Loucy (cell line): Measurements from ENCODE around the gene GRK3.

ENCODE experiments used
- EZH2phosphoT487 ChIP-seq: fragments of 200-600 bp; IDR thresholded peaks from 2 replicates; pipeline ENCODE4 v1.6.1; 2018; ENCODE audit warnings: antibody characterized with exemption, mild to moderate bottlenecking, moderate library complexity, borderline replicate concordance
- TF ChIP-seq, protein P1 (sequence below): fragments of 200-600 bp; sonication (generic); conservative IDR thresholded peaks from 2 replicates; pipeline ENCODE4 v1.5.1; 2014; ENCODE audit warnings: mild to moderate bottlenecking, antibody characterized with exemption, low read length

DNA sequence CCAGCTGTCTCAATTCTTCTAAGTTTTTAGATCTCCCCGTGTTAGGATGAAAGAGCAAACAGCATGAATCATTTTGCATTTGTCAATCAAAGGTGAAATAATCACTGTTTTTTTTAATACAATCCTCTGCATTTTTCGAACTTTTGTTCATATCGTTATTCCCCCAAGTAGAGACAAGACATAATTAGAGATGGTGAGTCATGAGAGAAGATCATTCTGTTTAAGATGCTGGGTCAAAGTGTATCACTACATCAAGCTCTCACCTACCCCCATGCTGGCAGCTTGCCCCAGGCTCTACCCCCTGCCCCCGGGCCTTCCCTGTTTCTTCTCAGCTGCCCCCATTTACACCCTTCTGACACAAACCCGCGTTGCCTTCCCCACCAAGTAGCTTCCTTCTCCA lies 147.0 kb downstream of the GRK3 start:
- TF ChIP-seq, protein P1, sequence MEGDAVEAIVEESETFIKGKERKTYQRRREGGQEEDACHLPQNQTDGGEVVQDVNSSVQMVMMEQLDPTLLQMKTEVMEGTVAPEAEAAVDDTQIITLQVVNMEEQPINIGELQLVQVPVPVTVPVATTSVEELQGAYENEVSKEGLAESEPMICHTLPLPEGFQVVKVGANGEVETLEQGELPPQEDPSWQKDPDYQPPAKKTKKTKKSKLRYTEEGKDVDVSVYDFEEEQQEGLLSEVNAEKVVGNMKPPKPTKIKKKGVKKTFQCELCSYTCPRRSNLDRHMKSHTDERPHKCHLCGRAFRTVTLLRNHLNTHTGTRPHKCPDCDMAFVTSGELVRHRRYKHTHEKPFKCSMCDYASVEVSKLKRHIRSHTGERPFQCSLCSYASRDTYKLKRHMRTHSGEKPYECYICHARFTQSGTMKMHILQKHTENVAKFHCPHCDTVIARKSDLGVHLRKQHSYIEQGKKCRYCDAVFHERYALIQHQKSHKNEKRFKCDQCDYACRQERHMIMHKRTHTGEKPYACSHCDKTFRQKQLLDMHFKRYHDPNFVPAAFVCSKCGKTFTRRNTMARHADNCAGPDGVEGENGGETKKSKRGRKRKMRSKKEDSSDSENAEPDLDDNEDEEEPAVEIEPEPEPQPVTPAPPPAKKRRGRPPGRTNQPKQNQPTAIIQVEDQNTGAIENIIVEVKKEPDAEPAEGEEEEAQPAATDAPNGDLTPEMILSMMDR, result no peak
- no peak for TF ChIP-seq EZH2phosphoT487
